ENCODE measurements around the gene YJU2. TPM values are rescaled to one million over a fixed set of nuclear protein-coding genes. Genes with fewer than 3 reads are reported as not detected.

The YJU2 gene
- total and polyA plus RNA-seq, 2 of the 13 experiments (the other 11 are each of a cell fraction or from before 2014, with no cell fraction given), result 9.3 to 17.9 TPM

DNA sequence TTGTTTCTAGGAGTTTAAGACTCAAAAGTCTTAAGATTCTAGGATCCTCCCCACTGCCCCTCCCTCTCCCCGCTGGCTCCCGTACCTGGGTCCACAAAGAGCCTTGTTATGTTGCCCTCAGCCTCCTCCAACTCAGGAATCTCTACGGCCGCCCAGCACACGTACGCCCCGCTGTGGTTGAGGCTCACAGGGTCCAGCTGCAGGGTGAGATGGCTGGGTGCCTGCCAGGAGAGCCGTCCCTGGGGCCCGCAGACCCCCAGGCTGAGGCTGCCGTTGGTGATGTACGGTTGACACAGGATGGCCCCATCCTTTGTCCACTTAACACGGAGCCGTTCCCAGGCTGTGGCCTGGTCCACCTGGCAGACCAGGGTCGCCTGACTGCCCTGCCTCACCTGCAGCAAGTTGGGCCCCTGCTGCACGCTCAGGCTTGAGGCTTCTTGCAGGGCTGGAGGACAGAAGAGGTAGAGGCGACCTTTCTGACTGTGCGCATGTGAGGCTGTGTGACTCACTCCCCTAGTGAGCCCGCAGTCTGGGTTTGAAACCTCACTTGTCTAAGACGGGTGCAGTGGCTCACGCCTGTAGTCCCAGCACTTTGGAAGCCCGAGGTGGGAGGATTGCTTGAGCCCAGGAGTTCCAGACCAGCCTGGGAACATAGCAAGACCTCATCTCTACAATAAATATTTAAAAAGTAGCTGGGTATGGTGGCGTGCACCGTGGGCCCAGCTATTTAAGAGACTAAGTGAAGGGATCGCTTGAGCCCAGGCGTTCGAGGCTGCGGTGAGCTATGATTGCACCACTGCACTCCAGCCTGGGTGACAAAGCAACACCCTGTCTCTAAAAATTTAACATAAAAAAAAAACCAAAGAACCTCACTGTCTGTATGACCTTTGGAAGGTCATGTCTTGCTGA, 51.3 kb downstream of the YJU2 start:
- ChIA-PET CTCF (ENCODE audit: low intra/inter-chr PET ratio, low total read pairs) (interaction anchor here (1.2 kb wide), 1 partner anchor 31 kb away, joined by 3 read pairs; no protein-coding TSS in a partner anchor), POLR2A (interaction anchor here (3.1 kb wide), 1 partner anchor 12 kb away, joined by 19 read pairs; no protein-coding TSS in a partner anchor)
- no peaks in the 10 kb centered on the region for H3K79me2 ChIP-seq (ENCODE audit: insufficient read depth, low read length)
- no TSS peak for BruUV-seq (replicated peaks)
- H3K9me3 ChIP-seq (ENCODE audit: low read length), result no peaks in the 10 kb centered on the region
- peak overlapping the region; percentile 38 for H3K4me2 ChIP-seq (ENCODE audit: low read depth, low read length)
- FAIRE-seq, result no peak
- ATAC-seq, result peak; percentile 83
- H2AFZ ChIP-seq (ENCODE audit: low read length), result no peak overlapping the region
- H3K4me3 ChIP-seq (replicated peaks in 1 of 3; ENCODE audit: insufficient read depth in 1 of 3, low read depth in 2 of 3, low read length in 3 of 3), result peak overlapping the region in 1 of 3 experiments; percentile 44; a peak in 1 of 6 replicates
- H4K20me1 ChIP-seq (ENCODE audit: insufficient read depth, low read length), result no peaks in the 10 kb centered on the region
- H3K27ac ChIP-seq (ENCODE audit: extremely low read length, insufficient read depth, low read length), result no peak overlapping the region
- in situ Hi-C loops (cut with HindIII; ENCODE audit: extremely low pct_ligation_motif_present, low pct_unique_long_range_greater_than_20kb), result no loop called here
- peaks cover 25% of the 10 kb centered on the region for H3K4me1 ChIP-seq (ENCODE audit: insufficient read depth, low read length)
- H3K9ac ChIP-seq (ENCODE audit: insufficient read depth, low read depth, low read length), result no peak overlapping the region
- peak; percentile 35 for DNase-seq (ENCODE audit: low spot score)
- H3K27me3 ChIP-seq (ENCODE audit: control insufficient read depth in 1 of 2, insufficient read depth in 2 of 2, low read length in 2 of 2), result peaks cover 0 to 2% of the 10 kb centered on the region in 2 experiments; a peak in 1 of 5 replicates
- 34% methylated on average over 10 of the region's 27 CpGs for WGBS (ENCODE audit: low lambda C conversion rate)
- intact Hi-C loops (cut with micrococcal nuclease; ENCODE audit: unreplicated experiment), result no loop called here
- no peaks in the 10 kb centered on the region for H3K36me3 ChIP-seq (replicated peaks in 1 of 2; ENCODE audit: control insufficient read depth in 1 of 2, insufficient read depth in 2 of 2, low read length in 2 of 2)
- TF ChIP-seq MIXL1 (CRISPR knock-in tag; IDR thresholded peaks at IDR 0.05), result no peak
- TF ChIP-seq, protein P1, sequence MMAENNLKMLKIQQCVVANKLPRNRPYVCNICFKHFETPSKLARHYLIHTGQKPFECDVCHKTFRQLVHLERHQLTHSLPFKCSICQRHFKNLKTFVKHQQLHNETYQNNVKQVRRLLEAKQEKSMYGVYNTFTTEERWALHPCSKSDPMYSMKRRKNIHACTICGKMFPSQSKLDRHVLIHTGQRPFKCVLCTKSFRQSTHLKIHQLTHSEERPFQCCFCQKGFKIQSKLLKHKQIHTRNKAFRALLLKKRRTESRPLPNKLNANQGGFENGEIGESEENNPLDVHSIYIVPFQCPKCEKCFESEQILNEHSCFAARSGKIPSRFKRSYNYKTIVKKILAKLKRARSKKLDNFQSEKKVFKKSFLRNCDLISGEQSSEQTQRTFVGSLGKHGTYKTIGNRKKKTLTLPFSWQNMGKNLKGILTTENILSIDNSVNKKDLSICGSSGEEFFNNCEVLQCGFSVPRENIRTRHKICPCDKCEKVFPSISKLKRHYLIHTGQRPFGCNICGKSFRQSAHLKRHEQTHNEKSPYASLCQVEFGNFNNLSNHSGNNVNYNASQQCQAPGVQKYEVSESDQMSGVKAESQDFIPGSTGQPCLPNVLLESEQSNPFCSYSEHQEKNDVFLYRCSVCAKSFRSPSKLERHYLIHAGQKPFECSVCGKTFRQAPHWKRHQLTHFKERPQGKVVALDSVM (CRISPR knock-in tag; IDR thresholded peaks at IDR 0.05), result no peak
- no peak for TF ChIP-seq TCF7L2 (IDR thresholded peaks at IDR 0.05; ENCODE audit: low read depth, low read length)
- TF ChIP-seq, protein P2, sequence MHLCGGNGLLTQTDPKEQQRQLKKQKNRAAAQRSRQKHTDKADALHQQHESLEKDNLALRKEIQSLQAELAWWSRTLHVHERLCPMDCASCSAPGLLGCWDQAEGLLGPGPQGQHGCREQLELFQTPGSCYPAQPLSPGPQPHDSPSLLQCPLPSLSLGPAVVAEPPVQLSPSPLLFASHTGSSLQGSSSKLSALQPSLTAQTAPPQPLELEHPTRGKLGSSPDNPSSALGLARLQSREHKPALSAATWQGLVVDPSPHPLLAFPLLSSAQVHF (CRISPR knock-in tag; IDR thresholded peaks at IDR 0.05), result no peak
- TF ChIP-seq, protein P3, sequence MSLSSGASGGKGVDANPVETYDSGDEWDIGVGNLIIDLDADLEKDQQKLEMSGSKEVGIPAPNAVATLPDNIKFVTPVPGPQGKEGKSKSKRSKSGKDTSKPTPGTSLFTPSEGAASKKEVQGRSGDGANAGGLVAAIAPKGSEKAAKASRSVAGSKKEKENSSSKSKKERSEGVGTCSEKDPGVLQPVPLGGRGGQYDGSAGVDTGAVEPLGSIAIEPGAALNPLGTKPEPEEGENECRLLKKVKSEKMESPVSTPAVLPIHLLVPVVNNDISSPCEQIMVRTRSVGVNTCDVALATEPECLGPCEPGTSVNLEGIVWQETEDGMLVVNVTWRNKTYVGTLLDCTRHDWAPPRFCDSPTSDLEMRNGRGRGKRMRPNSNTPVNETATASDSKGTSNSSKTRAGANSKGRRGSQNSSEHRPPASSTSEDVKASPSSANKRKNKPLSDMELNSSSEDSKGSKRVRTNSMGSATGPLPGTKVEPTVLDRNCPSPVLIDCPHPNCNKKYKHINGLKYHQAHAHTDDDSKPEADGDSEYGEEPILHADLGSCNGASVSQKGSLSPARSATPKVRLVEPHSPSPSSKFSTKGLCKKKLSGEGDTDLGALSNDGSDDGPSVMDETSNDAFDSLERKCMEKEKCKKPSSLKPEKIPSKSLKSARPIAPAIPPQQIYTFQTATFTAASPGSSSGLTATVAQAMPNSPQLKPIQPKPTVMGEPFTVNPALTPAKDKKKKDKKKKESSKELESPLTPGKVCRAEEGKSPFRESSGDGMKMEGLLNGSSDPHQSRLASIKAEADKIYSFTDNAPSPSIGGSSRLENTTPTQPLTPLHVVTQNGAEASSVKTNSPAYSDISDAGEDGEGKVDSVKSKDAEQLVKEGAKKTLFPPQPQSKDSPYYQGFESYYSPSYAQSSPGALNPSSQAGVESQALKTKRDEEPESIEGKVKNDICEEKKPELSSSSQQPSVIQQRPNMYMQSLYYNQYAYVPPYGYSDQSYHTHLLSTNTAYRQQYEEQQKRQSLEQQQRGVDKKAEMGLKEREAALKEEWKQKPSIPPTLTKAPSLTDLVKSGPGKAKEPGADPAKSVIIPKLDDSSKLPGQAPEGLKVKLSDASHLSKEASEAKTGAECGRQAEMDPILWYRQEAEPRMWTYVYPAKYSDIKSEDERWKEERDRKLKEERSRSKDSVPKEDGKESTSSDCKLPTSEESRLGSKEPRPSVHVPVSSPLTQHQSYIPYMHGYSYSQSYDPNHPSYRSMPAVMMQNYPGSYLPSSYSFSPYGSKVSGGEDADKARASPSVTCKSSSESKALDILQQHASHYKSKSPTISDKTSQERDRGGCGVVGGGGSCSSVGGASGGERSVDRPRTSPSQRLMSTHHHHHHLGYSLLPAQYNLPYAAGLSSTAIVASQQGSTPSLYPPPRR (CRISPR knock-in tag; IDR thresholded peaks at IDR 0.05; ENCODE audit: borderline replicate concordance), result 0 out of 2 replicates have a peak, but pooled peaks have one; percentile 21
- no peak for TF ChIP-seq ATAD3A (CRISPR knock-in tag; IDR thresholded peaks at IDR 0.05)
- no peak for TF ChIP-seq ZNF256 (CRISPR knock-in tag; conservative IDR thresholded peaks at IDR 0.05)
- no peak for TF ChIP-seq ZNF773 (CRISPR knock-in tag; IDR thresholded peaks at IDR 0.05; ENCODE audit: borderline replicate concordance)
- no peak for TF ChIP-seq GABPA (IDR thresholded peaks at IDR 0.05; ENCODE audit: low read depth, low read length)
- no peak for TF ChIP-seq GABPA (CRISPR knock-in tag; IDR thresholded peaks at IDR 0.05; ENCODE audit: low read depth)
- no peak for TF ChIP-seq ZNF737 (CRISPR knock-in tag; IDR thresholded peaks at IDR 0.05; ENCODE audit: borderline replicate concordance)
- no peak for TF ChIP-seq ZNF468 (CRISPR knock-in tag; IDR thresholded peaks at IDR 0.05)
- TF ChIP-seq SRSF4 (IDR thresholded peaks at IDR 0.05; ENCODE audit: low read depth, low read length, poor library complexity, severe bottlenecking), result no peak
- TF ChIP-seq, protein P4, sequence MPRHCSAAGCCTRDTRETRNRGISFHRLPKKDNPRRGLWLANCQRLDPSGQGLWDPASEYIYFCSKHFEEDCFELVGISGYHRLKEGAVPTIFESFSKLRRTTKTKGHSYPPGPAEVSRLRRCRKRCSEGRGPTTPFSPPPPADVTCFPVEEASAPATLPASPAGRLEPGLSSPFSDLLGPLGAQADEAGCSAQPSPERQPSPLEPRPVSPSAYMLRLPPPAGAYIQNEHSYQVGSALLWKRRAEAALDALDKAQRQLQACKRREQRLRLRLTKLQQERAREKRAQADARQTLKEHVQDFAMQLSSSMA (CRISPR knock-in tag; IDR thresholded peaks at IDR 0.05), result no peak
